HT1080 (cell line): Measurements from ENCODE around the gene WDR33. TPM values are rescaled to one million over a fixed set of nuclear protein-coding genes. Genes with fewer than 3 reads are reported as not detected.
"Not testable (repeated sequence)": the region's sequence is repeated elsewhere in the genome, so short reads cannot be mapped to it uniquely, and the experiment has no call there.

Experiments used
- DNase-seq: peaks from one replicate; pipeline ENCODE4 v3.0.0-alpha.2; 2015; ENCODE audit warnings: low read depth
- polyA plus RNA-seq, 2 experiments: library from polyadenylated mRNA; depleted of rRNA; stranded (reverse); fragments of >200 nt; gene quantifications; 2 replicates each; pipeline ENCODE4 v1.2.3, GENCODE V29; 2015
- total RNA-seq: library from RNA; depleted of rRNA; stranded (reverse); fragments of >200 nt; shearing (Covaris generic); gene quantifications from 2 replicates; pipeline ENCODE4 v1.2.3, GENCODE V29; 2014; rRNA removed

Gene WDR33
- total RNA-seq = 20.1 and 29.4 TPM in 2 replicates
- 14.8 and 16.0 TPM in 2 replicates for polyA plus RNA-seq (2015; cell fraction: cytosol; rRNA removed)
- polyA plus RNA-seq (2015; cell fraction: nucleus; rRNA removed) = 39.3 and 44.7 TPM in 2 replicates

GRCh38 chr2:127810619-127811396, at the start of gene WDR33:
WDR33 (minus strand) TSS chr2:127811171; CDS start chr2:127770981, 40,190 bp downstream.
- peak; percentile 88 for DNase-seq

- DNase-seq = no peak
Observed at GRCh38 chr2:127860130-127860529, 49.2 kb upstream of the WDR33 start.

GRCh38 chr2:127859712-127860085, 48.7 kb upstream of the WDR33 start:
- no peak for DNase-seq

- DNase-seq = peak; percentile 13
Observed at GRCh38 chr2:127857265-127857808, 46.4 kb upstream of the WDR33 start.

- DNase-seq = no peak
Observed at GRCh38 chr2:127853671-127854070, 42.7 kb upstream of the WDR33 start.

- DNase-seq = no peak
Observed at GRCh38 chr2:127852388-127852787, 41.4 kb upstream of the WDR33 start.

- DNase-seq = no peak
Observed at GRCh38 chr2:127847931-127848330, 37.0 kb upstream of the WDR33 start.

GRCh38 chr2:127844973-127845372, 34.0 kb upstream of the WDR33 start:
- no peak for DNase-seq

GRCh38 chr2:127843677-127844076, 32.7 kb upstream of the WDR33 start:
- DNase-seq = no peak

- DNase-seq = no peak
Observed at GRCh38 chr2:127841466-127842178, 30.7 kb upstream of the WDR33 start.

GRCh38 chr2:127840893-127841292, 29.9 kb upstream of the WDR33 start:
- no peak for DNase-seq

GRCh38 chr2:127834951-127835350, 24.0 kb upstream of the WDR33 start:
- DNase-seq = no peak

GRCh38 chr2:127829845-127830246, 18.9 kb upstream of the WDR33 start:
- peak; percentile 24 for DNase-seq

GRCh38 chr2:127826708-127827107, 15.7 kb upstream of the WDR33 start:
- DNase-seq = not testable (repeated sequence)

- no peak for DNase-seq
Observed at GRCh38 chr2:127826047-127826446, 15.1 kb upstream of the WDR33 start.

GRCh38 chr2:127820080-127820668, 9.2 kb upstream of the WDR33 start:
- DNase-seq = no peak

- no peak for DNase-seq
Observed at GRCh38 chr2:127818794-127819425, 7.9 kb upstream of the WDR33 start.

GRCh38 chr2:127818241-127818640, 7.3 kb upstream of the WDR33 start:
- DNase-seq = no peak

- no peak for DNase-seq
Observed at GRCh38 chr2:127814677-127815076, 3.7 kb upstream of the WDR33 start.

- DNase-seq = not testable (repeated sequence)
Observed at GRCh38 chr2:127812441-127812840, 1.5 kb upstream of the WDR33 start.
